Measurements from ENCODE around the gene KRTAP3-2.

DNA sequence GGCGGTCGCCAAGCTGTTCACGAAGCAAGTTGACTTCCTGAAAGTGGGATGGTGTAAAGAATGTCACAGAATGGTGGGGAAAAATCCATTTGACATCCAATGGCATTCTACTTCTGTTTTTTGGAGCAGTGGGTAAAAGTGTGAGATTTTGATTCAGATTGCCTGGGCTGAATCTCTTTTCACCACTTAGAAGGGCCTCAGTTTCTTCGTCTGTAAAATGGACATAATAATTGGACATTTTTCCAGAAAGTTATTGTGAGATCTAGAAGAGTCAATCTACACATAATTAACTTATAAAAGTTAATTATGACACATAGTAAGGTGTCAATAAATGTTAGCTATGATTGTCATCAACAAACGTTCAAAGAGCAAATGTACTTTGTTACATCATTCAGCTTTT is 18.6 kb downstream of the KRTAP3-2 start:
- TF ChIP-seq GATA2 (IDR thresholded peaks at IDR 0.05; ENCODE audit: low read depth, low read length) (no peak), GATA3 (IDR thresholded peaks at IDR 0.05; ENCODE audit: low read depth, low read length) (no peak)
